NT2/D1 (cell line): Measurements from ENCODE around the gene F5.

Source experiments
- DNase-seq: peaks from one replicate; pipeline ENCODE4 v3.0.0-alpha.2; 2011; ENCODE audit warnings: low read depth, low spot score
- H3K27me3 ChIP-seq: 2 replicates; pipeline ENCODE4 v1.6.0; 2011; ENCODE audit warnings: mild to moderate bottlenecking; ENCODE audit not compliant: insufficient read length, insufficient read depth
- H3K36me3 ChIP-seq: 2 replicates; pipeline ENCODE4 v1.6.1; 2011; ENCODE audit warnings: mild to moderate bottlenecking, low read length, mixed read lengths; ENCODE audit not compliant: insufficient read depth, insufficient read length
- H3K4me1 ChIP-seq: 2 replicates; pipeline ENCODE4 v1.5.1; 2011; ENCODE audit not compliant: insufficient read depth, insufficient read length
- H3K4me3 ChIP-seq: 2 replicates; pipeline ENCODE4 v1.5.1; 2011; ENCODE audit warnings: low read depth; ENCODE audit not compliant: insufficient read length
- H3K9ac ChIP-seq: 2 replicates; pipeline ENCODE4 v1.6.0; 2011; ENCODE audit warnings: low read depth; ENCODE audit not compliant: insufficient read length
- H3K9me3 ChIP-seq: 2 replicates; pipeline ENCODE4 v1.5.1; 2011; ENCODE audit warnings: mild to moderate bottlenecking, low read length; ENCODE audit not compliant: insufficient read depth
- SUZ12 ChIP-seq: IDR thresholded peaks from 2 replicates; pipeline ENCODE4 v1.6.1; 2011; ENCODE audit not compliant: insufficient read length, insufficient read depth; ENCODE audit errors: extremely low read depth
- YY1 ChIP-seq: IDR thresholded peaks from 2 replicates; pipeline ENCODE4 v1.6.1; 2011; ENCODE audit not compliant: insufficient read length, insufficient read depth
- ZNF274 ChIP-seq: IDR thresholded peaks from 2 replicates; pipeline ENCODE4 v1.6.1; 2011; ENCODE audit warnings: mild to moderate bottlenecking, low read depth, low read length

F5 gene

DNA sequence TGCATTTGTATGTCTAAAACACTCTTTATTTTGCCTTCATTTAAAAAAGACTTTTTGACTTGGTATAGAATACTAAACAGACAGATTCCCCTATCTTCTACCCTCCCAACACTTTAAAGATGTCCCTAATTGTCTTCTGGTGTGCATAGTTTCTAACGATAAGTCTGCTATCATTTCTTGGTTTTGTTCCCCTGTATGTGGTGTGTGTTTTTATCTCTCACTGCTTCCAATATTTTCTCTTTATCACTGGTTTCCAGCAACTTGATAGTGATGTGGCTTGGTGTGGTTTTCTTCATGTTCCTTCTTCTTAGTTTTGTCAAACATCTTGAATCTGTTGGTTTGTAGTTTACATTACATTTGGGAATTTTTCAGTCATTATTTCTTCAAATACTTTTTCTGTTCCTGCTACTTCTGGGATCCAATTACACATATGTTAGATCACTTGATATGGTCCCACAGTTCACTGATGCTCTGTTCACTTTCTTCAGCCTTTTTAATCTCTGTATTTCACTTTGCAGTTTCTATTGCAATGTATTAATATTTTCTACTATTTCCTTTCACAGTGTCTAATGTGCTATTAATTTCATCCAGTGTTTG lies 23.2 kb downstream of the F5 start:
- Histone ChIP-seq H3K36me3 (no peaks in the 10 kb centered on the region), H3K27me3 (no peaks in the 10 kb centered on the region), H3K4me1 (no peaks in the 10 kb centered on the region), H3K9ac (no peak overlapping the region), H3K4me3 (no peak overlapping the region), H3K9me3 (no peaks in the 10 kb centered on the region)
- TF ChIP-seq SUZ12 (no peak), ZNF274 (no peak), YY1 (no peak)
- DNase-seq, result no peak

- H3K9me3 ChIP-seq, result no peaks in the 10 kb centered on the region
- H3K9ac ChIP-seq, result no peak overlapping the region
- no peaks in the 10 kb centered on the region for H3K27me3 ChIP-seq
- no peaks in the 10 kb centered on the region for H3K36me3 ChIP-seq
- DNase-seq, result no peak
- H3K4me3 ChIP-seq, result no peak overlapping the region
- TF ChIP-seq YY1, result no peak
- TF ChIP-seq ZNF274, result no peak
- no peak for TF ChIP-seq SUZ12
- H3K4me1 ChIP-seq, result no peaks in the 10 kb centered on the region
Measured at GRCh38 chr1:169561692-169562091, 24.6 kb downstream of the F5 start.

DNA sequence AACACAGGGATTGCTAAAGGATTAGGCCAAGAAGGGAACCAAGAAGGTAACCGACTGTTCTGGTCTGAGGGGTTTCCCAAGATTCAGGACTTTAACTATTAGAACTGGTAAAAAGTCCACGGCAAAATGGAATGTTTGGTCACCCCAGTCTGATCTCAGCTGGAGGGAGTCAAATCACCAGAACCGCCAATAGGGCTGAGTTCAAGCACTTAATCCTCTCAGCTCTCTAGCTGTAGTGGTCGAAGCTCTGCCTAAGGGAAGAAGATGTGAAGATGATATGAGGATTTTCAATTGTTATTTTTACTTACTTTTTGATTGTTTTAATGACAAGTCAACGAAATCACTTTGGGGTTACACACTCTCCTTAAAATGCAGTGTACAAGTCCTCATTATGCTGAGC lies 29.1 kb downstream of the F5 start:
- TF ChIP-seq YY1 (no peak), ZNF274 (no peak), SUZ12 (no peak)
- DNase-seq, result no peak
- H3K36me3 ChIP-seq, result no peaks in the 10 kb centered on the region

GRCh38 chr1:169550294-169550693 lies 36.0 kb downstream of the F5 start:
- H3K9ac ChIP-seq, result no peak overlapping the region
- no peaks in the 10 kb centered on the region for H3K9me3 ChIP-seq
- H3K4me3 ChIP-seq, result no peak overlapping the region
- no peaks in the 10 kb centered on the region for H3K36me3 ChIP-seq
- no peaks in the 10 kb centered on the region for H3K27me3 ChIP-seq
- TF ChIP-seq SUZ12 (no peak), YY1 (no peak), ZNF274 (no peak)
- no peak for DNase-seq
- H3K4me1 ChIP-seq, result no peaks in the 10 kb centered on the region

More for the DNA sequence above, 29.1 kb downstream of the F5 start:
- Histone ChIP-seq H3K4me3 (no peak overlapping the region), H3K4me1 (no peaks in the 10 kb centered on the region), H3K9me3 (no peaks in the 10 kb centered on the region), H3K9ac (no peak overlapping the region), H3K27me3 (no peaks in the 10 kb centered on the region)

DNA sequence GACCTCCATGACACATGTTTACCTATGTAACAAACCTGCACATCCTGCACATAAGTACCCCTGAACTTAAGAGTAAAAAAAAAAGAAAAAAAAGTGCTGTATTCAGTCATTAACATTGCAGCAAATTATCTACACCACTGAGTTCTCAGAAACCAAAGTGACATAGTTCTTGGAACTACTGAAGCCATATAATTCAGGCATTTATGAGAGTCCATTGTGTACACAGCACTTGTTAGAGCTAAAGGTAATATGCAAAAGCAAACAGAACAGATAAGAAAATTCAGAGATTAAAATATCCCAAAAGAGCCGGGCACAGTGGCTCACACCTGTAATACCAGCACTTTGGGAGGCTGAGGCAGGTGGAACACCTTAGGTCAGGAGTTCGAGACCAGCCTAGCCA lies 38.0 kb downstream of the F5 start:
- Histone ChIP-seq H3K27me3 (no peaks in the 10 kb centered on the region), H3K36me3 (no peaks in the 10 kb centered on the region), H3K4me1 (no peaks in the 10 kb centered on the region), H3K9me3 (no peaks in the 10 kb centered on the region), H3K4me3 (no peak overlapping the region), H3K9ac (no peak overlapping the region)
- no peak for DNase-seq
- TF ChIP-seq ZNF274 (no peak), YY1 (no peak), SUZ12 (no peak)

GRCh38 chr1:169546087-169546995 lies 39.9 kb downstream of the F5 start:
- H3K36me3 ChIP-seq, result no peaks in the 10 kb centered on the region
- no peaks in the 10 kb centered on the region for H3K4me1 ChIP-seq
- TF ChIP-seq SUZ12, result no peak
- DNase-seq, result peak; percentile 81
- no peak overlapping the region for H3K9ac ChIP-seq
- no peak overlapping the region for H3K4me3 ChIP-seq
- no peaks in the 10 kb centered on the region for H3K9me3 ChIP-seq
- H3K27me3 ChIP-seq, result no peaks in the 10 kb centered on the region

GRCh38 chr1:169545472-169545871 lies 40.8 kb downstream of the F5 start:
- Histone ChIP-seq H3K9me3 (no peaks in the 10 kb centered on the region), H3K27me3 (no peaks in the 10 kb centered on the region), H3K36me3 (no peaks in the 10 kb centered on the region), H3K4me3 (no peak overlapping the region), H3K9ac (no peak overlapping the region), H3K4me1 (no peaks in the 10 kb centered on the region)
- no peak for TF ChIP-seq SUZ12
- no peak for TF ChIP-seq YY1
- DNase-seq, result no peak
